ENCODE results near the gene PALM.

GRCh38 chr19:677601-678436 lies 30.9 kb upstream of the PALM start:
- TF ChIP-seq CTCF (conservative IDR thresholded peaks at IDR 0.05; ENCODE audit: low read length) (no peak), EZH2phosphoT487 (IDR thresholded peaks at IDR 0.05; ENCODE audit: borderline replicate concordance) (no peak)
